IPS DF 6.9 (cell line): ENCODE measurements around the gene NPTN.

Experiments used
- DNase-seq: peaks from one replicate; pipeline ENCODE4 v3.0.0-alpha.2; 2013; ENCODE audit warnings: low read depth, low spot score
- H3K27ac ChIP-seq: one replicate; pipeline ENCODE4 v1.5.1; 2013; ENCODE audit warnings: low read length, control low read depth
- H3K27me3 ChIP-seq: 2 replicates; pipeline ENCODE4 v1.6.1; 2013; ENCODE audit warnings: mild to moderate bottlenecking, low read length; ENCODE audit not compliant: control insufficient read depth, insufficient read depth
- H3K36me3 ChIP-seq: 2 replicates; pipeline ENCODE4 v1.6.1; 2013; ENCODE audit warnings: low read length; ENCODE audit not compliant: control insufficient read depth, insufficient read depth
- H3K4me1 ChIP-seq: 2 replicates; pipeline ENCODE4 v1.6.1; 2013; ENCODE audit warnings: low read length; ENCODE audit not compliant: control insufficient read depth, insufficient read depth
- H3K4me3 ChIP-seq: 2 replicates; pipeline ENCODE4 v1.5.1; 2013; ENCODE audit warnings: mild to moderate bottlenecking, low read length
- H3K9me3 ChIP-seq: 2 replicates; pipeline ENCODE4 v1.6.1; 2013; ENCODE audit warnings: low read length, inconsistent platforms; ENCODE audit not compliant: control insufficient read depth, insufficient read depth
- WGBS: extraction: QIAGEN DNeasy Blood & Tissue Kit; methylation state at CpG from one replicate; pipeline ENCODE4 v1.1.7; 2013; ENCODE audit warnings: mixed read lengths, missing lambda C conversion rate; ENCODE audit not compliant: insufficient read length, insufficient coverage; 5-methylcytosine and 5-hydroxymethylcytosine counted together

The NPTN gene

DNA sequence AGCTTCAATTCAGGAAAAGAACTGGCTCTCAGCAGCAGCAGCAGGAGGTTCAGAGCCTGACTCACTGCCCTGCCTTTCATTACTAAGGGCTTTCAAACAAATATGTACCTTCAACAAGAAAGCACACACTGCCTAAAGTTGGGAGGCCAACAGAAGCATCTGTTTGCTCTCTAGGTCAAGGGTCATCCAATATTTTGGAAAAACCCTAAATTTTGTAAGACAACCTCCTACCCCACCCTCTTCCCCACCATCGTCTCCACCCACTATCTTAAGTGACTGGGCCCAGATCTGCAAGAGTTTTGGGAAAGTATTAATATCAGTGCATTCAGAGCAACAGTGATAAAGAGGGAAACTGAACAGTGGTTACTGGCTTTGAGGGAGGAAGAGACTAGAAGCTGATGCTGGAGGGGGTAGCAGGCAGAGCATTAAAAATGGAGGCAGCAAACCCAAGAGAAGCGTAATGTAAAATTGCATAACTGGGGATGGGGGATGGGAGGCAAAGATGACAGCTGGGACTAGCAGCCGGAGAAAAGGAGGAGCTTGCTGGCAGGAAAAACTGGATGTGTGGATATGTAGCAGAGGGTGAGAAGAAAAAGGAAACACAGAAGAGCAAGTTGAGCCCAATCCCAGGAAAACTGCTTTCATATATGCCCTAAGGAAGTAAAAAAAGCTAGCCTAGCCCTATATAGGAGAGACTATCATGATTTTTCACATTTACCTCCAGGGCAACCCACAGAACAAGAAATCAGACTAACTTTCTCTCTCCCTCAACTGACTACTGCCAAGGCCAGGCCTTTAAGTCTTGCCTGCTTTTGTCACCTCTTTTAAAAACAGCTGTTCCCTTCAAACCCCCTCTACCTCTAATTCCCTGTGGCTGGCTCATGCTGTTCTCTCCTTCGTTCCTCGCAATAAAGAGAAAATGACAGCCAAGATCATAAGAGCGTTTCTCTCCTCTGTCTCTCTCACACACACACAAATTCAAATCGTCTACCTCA lies 31.4 kb downstream of the NPTN start:
- no peak overlapping the region for H3K4me3 ChIP-seq
- no peak for DNase-seq
- no peak overlapping the region for H3K27ac ChIP-seq

DNA sequence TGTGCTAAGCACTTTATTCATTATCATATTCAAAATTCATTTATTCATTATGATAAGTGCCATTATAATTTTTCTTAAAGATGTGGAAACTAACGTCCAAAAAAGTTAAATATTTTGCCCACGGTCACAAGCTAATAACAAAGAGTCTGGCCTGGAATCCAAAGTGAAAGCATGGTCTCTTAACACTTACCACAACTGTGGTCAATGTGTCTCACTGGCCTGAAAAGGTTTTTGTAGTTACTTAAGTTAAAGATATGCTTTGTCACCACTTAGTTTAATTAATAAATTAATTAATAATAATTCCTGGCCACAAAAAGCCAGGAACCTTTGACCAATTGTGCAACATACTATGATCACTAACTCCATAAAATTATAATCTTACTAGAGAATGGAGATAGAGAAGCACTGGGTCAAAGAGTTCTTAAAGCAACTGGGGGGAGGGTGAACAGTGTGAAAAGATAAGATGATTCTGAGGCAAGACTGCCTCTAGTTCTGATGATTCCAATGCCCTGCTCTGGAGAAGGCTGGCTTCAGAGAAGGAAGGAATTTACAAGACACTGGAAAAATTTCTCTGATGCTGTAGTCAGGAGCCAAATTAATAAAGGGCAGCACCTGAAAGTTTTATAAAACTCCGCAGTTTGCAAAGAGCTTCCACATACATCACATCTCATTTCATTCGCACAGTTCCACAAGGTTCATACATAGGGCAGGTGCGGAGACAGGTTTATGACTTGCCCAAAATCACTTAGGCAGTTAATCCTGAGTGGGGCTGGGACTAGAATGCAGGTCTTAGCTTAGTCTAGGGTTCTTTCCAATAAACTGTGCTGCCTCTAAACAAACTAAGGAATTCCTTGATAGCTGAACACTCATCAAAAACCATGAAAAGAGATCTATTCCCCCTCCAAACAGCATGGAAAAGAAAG lies 32.5 kb downstream of the NPTN start:
- no peaks in the 10 kb centered on the region for H3K9me3 ChIP-seq
- H3K27ac ChIP-seq: no peak overlapping the region
- no CpG with 5 or more reads among the region's 5 CpGs for WGBS
- no peak overlapping the region for H3K4me3 ChIP-seq
- peaks cover 11% of the 10 kb centered on the region for H3K4me1 ChIP-seq
- H3K27me3 ChIP-seq: no peaks in the 10 kb centered on the region
- no peak for DNase-seq
- H3K36me3 ChIP-seq: no peaks in the 10 kb centered on the region

More for the DNA sequence above, 31.4 kb downstream of the NPTN start:
- no CpG with 5 or more reads among the region's 7 CpGs for WGBS
- H3K9me3 ChIP-seq: no peaks in the 10 kb centered on the region
- peaks cover 11% of the 10 kb centered on the region for H3K4me1 ChIP-seq
- no peaks in the 10 kb centered on the region for H3K36me3 ChIP-seq
- H3K27me3 ChIP-seq: no peaks in the 10 kb centered on the region

GRCh38 chr15:73599934-73600333 lies 33.3 kb downstream of the NPTN start:
- no peak for DNase-seq
- no peaks in the 10 kb centered on the region for H3K36me3 ChIP-seq
- H3K27ac ChIP-seq: no peak overlapping the region
- no peak overlapping the region for H3K4me3 ChIP-seq
- H3K4me1 ChIP-seq: peaks cover 11% of the 10 kb centered on the region
- no peaks in the 10 kb centered on the region for H3K27me3 ChIP-seq
- no peaks in the 10 kb centered on the region for H3K9me3 ChIP-seq
- no CpG with 5 or more reads among the region's 1 CpG for WGBS

DNA sequence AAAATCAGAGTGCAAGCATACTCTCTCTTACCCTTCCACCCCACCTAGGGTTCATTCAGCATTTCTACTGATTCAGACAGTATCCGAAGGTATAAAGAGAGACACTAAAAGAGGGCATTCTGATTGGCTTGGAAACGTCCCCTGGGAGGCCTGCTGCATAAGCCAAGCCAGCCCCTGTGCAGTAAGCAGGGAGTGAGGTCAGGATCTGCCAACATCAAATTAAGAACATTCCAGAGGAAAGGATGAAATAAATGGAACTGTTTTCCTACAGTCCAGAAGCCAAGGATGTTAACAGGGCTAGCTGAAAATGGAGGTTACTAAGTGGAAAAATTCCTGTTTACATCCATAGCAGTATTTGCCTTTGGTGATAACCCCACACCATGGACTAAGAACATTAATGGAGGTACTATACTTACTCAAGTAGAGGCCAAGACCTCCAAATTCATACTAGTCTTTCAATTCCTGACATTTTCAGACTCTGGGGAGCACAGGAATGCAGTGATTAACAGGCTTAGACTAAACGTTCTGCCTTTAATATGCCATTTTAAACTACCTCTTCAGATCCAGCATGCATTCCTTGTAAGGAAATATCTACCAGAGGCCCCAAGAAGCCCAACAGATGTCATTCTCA lies 34.5 kb downstream of the NPTN start:
- no peaks in the 10 kb centered on the region for H3K27me3 ChIP-seq
- no peaks in the 10 kb centered on the region for H3K36me3 ChIP-seq
- WGBS: no CpG with 5 or more reads among the region's 3 CpGs
- peaks cover 11% of the 10 kb centered on the region for H3K4me1 ChIP-seq
- H3K9me3 ChIP-seq: no peaks in the 10 kb centered on the region
- no peak for DNase-seq
- no peak overlapping the region for H3K4me3 ChIP-seq
- H3K27ac ChIP-seq: no peak overlapping the region

DNA sequence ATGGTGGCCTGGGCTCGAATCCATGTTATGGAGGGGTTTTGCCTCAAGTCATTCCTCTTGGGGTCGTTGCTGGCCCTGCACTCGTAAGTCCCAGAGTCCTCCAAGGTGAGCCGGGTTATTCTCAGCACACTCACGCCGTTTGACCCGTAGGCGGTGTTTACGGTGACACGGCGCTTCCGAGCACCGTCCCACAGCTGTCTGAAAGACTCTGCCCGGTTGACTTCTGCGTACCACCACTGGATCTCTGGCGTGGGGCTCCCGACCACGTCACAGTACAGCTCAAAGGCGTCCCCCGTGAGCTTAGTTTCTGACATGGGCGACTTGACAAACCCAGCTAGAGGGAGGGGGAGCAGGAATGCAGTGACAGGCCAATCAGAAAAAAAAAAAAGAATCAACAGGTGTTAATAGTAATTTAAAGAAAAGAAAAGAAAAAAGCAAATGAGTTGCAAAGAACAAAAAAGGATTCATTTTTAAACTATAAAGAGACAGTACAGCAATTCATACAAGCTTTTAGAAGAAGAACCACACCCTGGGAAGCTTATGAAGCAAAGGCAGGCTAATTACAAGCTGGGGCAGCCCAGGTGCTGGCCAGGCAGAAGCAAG lies 36.1 kb downstream of the NPTN start:
- no CpG with 5 or more reads among the region's 21 CpGs for WGBS
- Histone ChIP-seq H3K36me3 (no peaks in the 10 kb centered on the region), H3K27me3 (no peaks in the 10 kb centered on the region), H3K4me1 (peaks cover 11% of the 10 kb centered on the region), H3K4me3 (no peak overlapping the region), H3K9me3 (no peaks in the 10 kb centered on the region), H3K27ac (no peak overlapping the region)
- no peak for DNase-seq

- no peaks in the 10 kb centered on the region for H3K36me3 ChIP-seq
- no peaks in the 10 kb centered on the region for H3K9me3 ChIP-seq
- no peak overlapping the region for H3K27ac ChIP-seq
- no CpG with 5 or more reads among the region's 1 CpG for WGBS
- H3K4me3 ChIP-seq: no peak overlapping the region
- no peaks in the 10 kb centered on the region for H3K27me3 ChIP-seq
- DNase-seq: no peak
- peaks cover 9% of the 10 kb centered on the region for H3K4me1 ChIP-seq
Observed at GRCh38 chr15:73596174-73596573, 37.0 kb downstream of the NPTN start.

DNA sequence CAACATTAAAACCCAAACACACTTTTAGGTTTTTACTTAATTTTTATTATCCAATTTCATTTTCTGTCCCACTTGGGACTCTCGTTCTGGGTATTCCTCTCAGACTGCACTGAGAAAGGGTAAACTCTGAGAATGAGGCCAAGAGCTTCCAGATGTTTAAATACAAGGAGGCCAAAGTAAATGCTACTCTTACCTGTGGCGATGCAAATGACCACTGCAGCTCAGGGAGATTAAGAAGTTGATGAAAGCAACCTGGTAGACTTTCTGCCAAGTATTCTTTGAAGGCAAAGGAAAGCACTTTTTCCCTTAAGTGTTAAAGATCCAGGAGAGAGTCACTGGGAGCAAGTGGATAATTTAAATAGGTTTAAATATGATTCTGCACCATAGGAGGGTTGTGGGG lies 39.1 kb downstream of the NPTN start:
- Histone ChIP-seq H3K27me3 (no peaks in the 10 kb centered on the region), H3K9me3 (no peaks in the 10 kb centered on the region), H3K4me1 (peaks cover 8% of the 10 kb centered on the region), H3K27ac (no peak overlapping the region), H3K4me3 (no peak overlapping the region), H3K36me3 (no peaks in the 10 kb centered on the region; the same call in 1 of the 2 replicates)
- WGBS: no CpG with 5 or more reads among the region's 2 CpGs
- DNase-seq: no peak

DNA sequence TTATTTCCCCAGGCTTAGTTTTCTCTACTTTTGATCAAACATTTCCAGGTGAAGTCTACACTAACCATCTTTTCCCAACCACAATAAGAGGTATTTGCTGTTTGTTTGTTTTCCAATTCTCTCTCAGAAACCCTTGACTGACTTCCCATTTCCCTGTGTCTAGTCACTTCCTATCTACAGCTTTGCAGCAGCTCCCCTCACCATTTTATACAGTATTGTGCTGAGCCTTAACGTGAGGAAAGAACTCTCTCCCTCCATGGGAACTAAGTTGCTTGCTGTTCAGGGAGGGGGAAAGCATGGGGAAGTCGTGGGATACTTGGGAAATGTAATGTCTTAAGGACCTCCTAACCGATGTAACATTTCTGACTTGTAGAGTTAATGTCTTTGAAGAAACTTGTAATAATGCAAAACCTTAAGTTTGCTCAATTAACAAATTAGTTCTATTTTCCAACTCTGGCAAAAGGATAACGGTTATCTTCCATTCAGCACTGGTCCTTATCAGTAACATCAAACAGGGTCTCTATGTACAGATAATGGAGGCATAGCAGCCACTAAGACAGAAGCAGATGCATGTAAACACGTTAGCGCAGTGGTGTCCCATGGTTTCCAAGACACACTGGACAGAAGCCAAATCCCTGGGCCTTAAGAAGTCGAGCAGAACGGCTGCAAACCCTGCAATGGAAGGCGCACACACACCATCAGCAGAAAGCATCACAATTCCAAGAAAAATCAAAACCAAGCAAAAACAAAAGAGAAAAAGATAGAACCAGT lies 39.7 kb downstream of the NPTN start:
- DNase-seq: no peak
- no peak overlapping the region for H3K27ac ChIP-seq
- H3K9me3 ChIP-seq: no peaks in the 10 kb centered on the region
- H3K4me3 ChIP-seq: no peak overlapping the region
- H3K36me3 ChIP-seq: no peaks in the 10 kb centered on the region; the same call in 1 of the 2 replicates
- no peaks in the 10 kb centered on the region for H3K27me3 ChIP-seq
- H3K4me1 ChIP-seq: peaks cover 7% of the 10 kb centered on the region
- no CpG with 5 or more reads among the region's 9 CpGs for WGBS

- H3K9me3 ChIP-seq: no peaks in the 10 kb centered on the region
- H3K27ac ChIP-seq: no peak overlapping the region
- no peaks in the 10 kb centered on the region for H3K27me3 ChIP-seq
- H3K4me1 ChIP-seq: no peaks in the 10 kb centered on the region
- no peak overlapping the region for H3K4me3 ChIP-seq
- WGBS: no CpG with 5 or more reads among the region's 5 CpGs
- peaks cover 2% of the 10 kb centered on the region; the same call in 1 of the 2 replicates for H3K36me3 ChIP-seq
- no peak for DNase-seq
Observed at GRCh38 chr15:73590263-73590662, 42.9 kb downstream of the NPTN start.
